Thyroid gland (tissue), 4 donors: ENCODE measurements around the gene TIGD2. TPM values are rescaled to one million over a fixed set of nuclear protein-coding genes. Genes with fewer than 3 reads are reported as not detected.

Experiments
- DNase-seq, 2 donors: peaks; one replicate each; pipeline ENCODE4 v3.0.0-alpha.2; 2019
- H3K27ac ChIP-seq, 3 donors: fragments of 200-600 bp; sonication (generic); 1 replicate in 2 of 3; 2 replicates in 1 of 3; pipeline ENCODE4 v1.5.1; 2016 to 2019; ENCODE audit warnings: mild to moderate bottlenecking in 1 of 3, moderate library complexity in 1 of 3
- H3K27me3 ChIP-seq: fragments of 200-600 bp; sonication (generic); one replicate; pipeline ENCODE4 v1.5.1; 2019
- H3K36me3 ChIP-seq, 2 donors: fragments of 200-600 bp; sonication (generic); one replicate each; pipeline ENCODE4 v1.5.1; 2016 to 2019
- H3K4me1 ChIP-seq, 2 donors: fragments of 200-600 bp; sonication (generic); one replicate each; pipeline ENCODE4 v1.5.1; 2017 to 2019
- H3K4me3 ChIP-seq, 3 donors: fragments of 200-600 bp; sonication (generic); replicated peaks in 1 of 3; 1 replicate in 2 of 3; 2 replicates in 1 of 3; pipeline ENCODE4 v1.5.1; 2016; ENCODE audit warnings: mild to moderate bottlenecking in 1 of 3
- H3K9me3 ChIP-seq: fragments of 200-600 bp; sonication (generic); one replicate; pipeline ENCODE4 v1.5.1; 2017
- CTCF ChIP-seq, 6 experiments: fragments of 200-600 bp in 3 of 6; fragments of 450-650 bp in 3 of 6; sonication (generic) in 3 of 6; IDR thresholded peaks; one replicate each; pipeline ENCODE4 v1.5.1; 2016 to 2019; ENCODE audit warnings: antibody characterized with exemption in 6 of 6, mild to moderate bottlenecking in 2 of 6, inconsistent platforms in 1 of 6, moderate library complexity in 1 of 6
- POLR2A ChIP-seq, 2 donors: fragments of 450-650 bp; IDR thresholded peaks; one replicate each; pipeline ENCODE4 v1.6.1; 2017; ENCODE audit warnings: antibody characterized with exemption in 2 of 2, mild to moderate bottlenecking in 2 of 2, moderate library complexity in 1 of 2
- WGBS, 2 donors: methylation state at CpG; one replicate each; pipeline ENCODE4 v1.1.5; 2017; 5-methylcytosine and 5-hydroxymethylcytosine counted together
- intact Hi-C: fragments of 100-400 bp; cut with DNase I; formaldehyde crosslinking; loops from one replicate; pipeline ENCODE4 v1.15.1; 2023
- total RNA-seq, 4 donors: library from RNA; depleted of rRNA; stranded (reverse); fragments of >200 nt; gene quantifications; one replicate each; pipeline ENCODE4 v1.2.3, GENCODE V29; 2016

Gene TIGD2
- total RNA-seq, 4 donors from 2014 or later, result 5.5 to 8.0 (median 7.2) TPM

GRCh38 chr4:89071311-89071710 lies 40.0 kb upstream of the TIGD2 start:
- H3K4me1 ChIP-seq, result no peaks in the 10 kb centered on the region
- no peaks in the 10 kb centered on the region for H3K27me3 ChIP-seq
- intact Hi-C loops, result no loop called here
- H3K4me3 ChIP-seq, result no peak overlapping the region
- 93 to 95% methylated on average over 3 of the region's 3 CpGs for WGBS, 2 donors
- TF ChIP-seq POLR2A (IDR thresholded peaks at IDR 0.05) (no peak), CTCF (IDR thresholded peaks at IDR 0.05) (no peak)
- H3K27ac ChIP-seq, result no peak overlapping the region
- DNase-seq, result no peak
- no peaks in the 10 kb centered on the region for H3K9me3 ChIP-seq
- H3K36me3 ChIP-seq, result no peaks in the 10 kb centered on the region

GRCh38 chr4:89072921-89073320 lies 38.4 kb upstream of the TIGD2 start:
- H3K27me3 ChIP-seq, result no peaks in the 10 kb centered on the region
- TF ChIP-seq POLR2A (IDR thresholded peaks at IDR 0.05), result no peak
- TF ChIP-seq CTCF (IDR thresholded peaks at IDR 0.05), result no peak
- DNase-seq, result peak in 1 of 2 donors; percentile 12
- no peak overlapping the region for H3K4me3 ChIP-seq
- intact Hi-C loops, result no loop called here
- 75 to 89% methylated on average over 1 of the region's 1 CpG for WGBS, 2 donors
- no peaks in the 10 kb centered on the region for H3K9me3 ChIP-seq
- H3K27ac ChIP-seq, result no peak overlapping the region
- H3K36me3 ChIP-seq, result no peaks in the 10 kb centered on the region
- H3K4me1 ChIP-seq, result no peaks in the 10 kb centered on the region

GRCh38 chr4:89077761-89078160 lies 33.6 kb upstream of the TIGD2 start:
- intact Hi-C loops, result no loop called here
- TF ChIP-seq POLR2A (IDR thresholded peaks at IDR 0.05) (no peak), CTCF (IDR thresholded peaks at IDR 0.05) (no peak)
- DNase-seq, result no peak

GRCh38 chr4:89078300-89078699 lies 33.0 kb upstream of the TIGD2 start:
- Histone ChIP-seq H3K4me3 (no peak overlapping the region), H3K36me3 (no peaks in the 10 kb centered on the region), H3K27ac (no peak overlapping the region), H3K27me3 (no peaks in the 10 kb centered on the region), H3K4me1 (no peaks in the 10 kb centered on the region), H3K9me3 (no peaks in the 10 kb centered on the region)
- TF ChIP-seq POLR2A (IDR thresholded peaks at IDR 0.05) (no peak), CTCF (IDR thresholded peaks at IDR 0.05) (no peak)
- WGBS, 2 donors, result 93 to 95% methylated on average over 1 of the region's 1 CpG
- no peak for DNase-seq
- intact Hi-C loops, result no loop called here

More at GRCh38 chr4:89077761-89078160, 33.6 kb upstream of the TIGD2 start:
- Histone ChIP-seq H3K4me3 (no peak overlapping the region), H3K27ac (no peak overlapping the region), H3K4me1 (no peaks in the 10 kb centered on the region), H3K36me3 (no peaks in the 10 kb centered on the region), H3K9me3 (no peaks in the 10 kb centered on the region), H3K27me3 (no peaks in the 10 kb centered on the region)

GRCh38 chr4:89099034-89099433 lies 12.3 kb upstream of the TIGD2 start:
- intact Hi-C loops, result no loop called here
- no peak for DNase-seq
- H3K27me3 ChIP-seq, result no peaks in the 10 kb centered on the region
- WGBS, 2 donors, result 87% methylated on average over 2 of the region's 2 CpGs
- no peaks in the 10 kb centered on the region for H3K9me3 ChIP-seq
- TF ChIP-seq POLR2A (IDR thresholded peaks at IDR 0.05) (no peak), CTCF (IDR thresholded peaks at IDR 0.05) (no peak)
- H3K4me1 ChIP-seq, result no peaks in the 10 kb centered on the region
- no peak overlapping the region for H3K4me3 ChIP-seq
- no peaks in the 10 kb centered on the region for H3K36me3 ChIP-seq
- H3K27ac ChIP-seq, result no peak overlapping the region
